GM23338 (cell line): Measurements from ENCODE around the gene NBPF1. TPM values are rescaled to one million over a fixed set of nuclear protein-coding genes. Genes with fewer than 3 reads are reported as not detected.

Source experiments
- ATAC-seq: fragments of 200-7000 bp; cut with Tn5 transposase; 3 replicates; pipeline ENCODE4 v1.9.1; 2020
- DNase-seq: peaks from one replicate; pipeline ENCODE4 v3.0.0-alpha.2; 2015; ENCODE audit warnings: low spot score
- H2AFZ ChIP-seq: fragments of 200-600 bp; sonication (generic); 2 replicates; pipeline ENCODE4 v1.8.0; 2016; ENCODE audit warnings: antibody characterized with exemption, mild to moderate bottlenecking, moderate library complexity
- H3F3A ChIP-seq: fragments of 200-600 bp; sonication (generic); replicated peaks from 2 replicates; pipeline ENCODE4 v1.8.0; 2017; ENCODE audit warnings: antibody characterized with exemption, mixed run types, low read depth
- H3K27ac ChIP-seq: fragments of 200-600 bp; sonication (generic); 2 replicates; pipeline ENCODE4 v1.6.1; 2016; ENCODE audit warnings: low read depth
- H3K27me3 ChIP-seq: fragments of 200-600 bp; sonication (generic); 2 replicates; pipeline ENCODE4 v1.8.0; 2016; ENCODE audit warnings: mild to moderate bottlenecking, mixed run types, moderate library complexity; ENCODE audit not compliant: insufficient read depth
- H3K36me3 ChIP-seq: fragments of 200-600 bp; sonication (generic); 2 replicates; pipeline ENCODE4 v1.8.0; 2016; ENCODE audit warnings: mild to moderate bottlenecking; ENCODE audit not compliant: insufficient read depth
- H3K4me1 ChIP-seq: fragments of 200-600 bp; sonication (generic); 2 replicates; pipeline ENCODE4 v1.8.0; 2016; ENCODE audit warnings: mild to moderate bottlenecking, moderate library complexity; ENCODE audit not compliant: insufficient read depth
- H3K4me2 ChIP-seq: fragments of 200-600 bp; sonication (generic); 2 replicates; pipeline ENCODE4 v1.7.1; 2017; ENCODE audit warnings: mixed run types
- H3K4me3 ChIP-seq: fragments of 200-600 bp; sonication (generic); 2 replicates; pipeline ENCODE4 v1.6.1; 2016; ENCODE audit warnings: mixed run types
- H3K79me2 ChIP-seq: fragments of 200-600 bp; sonication (generic); replicated peaks from 2 replicates; pipeline ENCODE4 v1.8.0; 2017; ENCODE audit warnings: mild to moderate bottlenecking; ENCODE audit not compliant: insufficient read depth
- H3K9me2 ChIP-seq: fragments of 200-600 bp; sonication (generic); 2 replicates; pipeline ENCODE4 v1.8.0; 2017; ENCODE audit not compliant: insufficient read depth
- H4K20me1 ChIP-seq: fragments of 200-600 bp; sonication (generic); replicated peaks from 2 replicates; pipeline ENCODE4 v1.8.0; 2017; ENCODE audit warnings: mild to moderate bottlenecking; ENCODE audit not compliant: insufficient read depth
- H3K27ac Mint-ChIP-seq: 2 replicates; pipeline ENCODE4 v1.8.0; 2020; ENCODE audit warnings: inconsistent platforms, mild to moderate bottlenecking, moderate library complexity, mixed read lengths
- H3K27me3 Mint-ChIP-seq: 3 replicates; pipeline ENCODE4 v1.8.0; 2022; ENCODE audit warnings: low read depth, mild to moderate bottlenecking, moderate library complexity, mixed read lengths, inconsistent platforms; ENCODE audit not compliant: insufficient read depth, poor library complexity
- H3K36me3 Mint-ChIP-seq: 3 replicates; pipeline ENCODE4 v1.8.0; 2021; ENCODE audit warnings: low read depth, mild to moderate bottlenecking, inconsistent platforms, moderate library complexity, mixed read lengths
- H3K4me1 Mint-ChIP-seq: 3 replicates; pipeline ENCODE4 v1.8.0; 2020; ENCODE audit warnings: mild to moderate bottlenecking, inconsistent platforms, mixed read lengths
- H3K4me3 Mint-ChIP-seq: 3 replicates; pipeline ENCODE4 v1.8.0; 2021; ENCODE audit warnings: moderate library complexity, mild to moderate bottlenecking, inconsistent platforms, mixed read lengths
- H3K9me3 Mint-ChIP-seq: 3 replicates; pipeline ENCODE4 v1.8.0; 2020; ENCODE audit warnings: moderate library complexity, mild to moderate bottlenecking, inconsistent platforms, mixed read lengths
- CREB1 ChIP-seq: fragments of 250-450 bp; sonication (Bioruptor Pico); IDR thresholded peaks from 2 replicates; pipeline ENCODE4 v1.5.0; 2020; ENCODE audit warnings: low read depth, mild to moderate bottlenecking, moderate library complexity
- CTCF ChIP-seq, 2 experiments: fragments of 200-600 bp in 1 of 2; sonication (generic) in 1 of 2; conservative IDR thresholded peaks; 2 replicates each; pipeline versions ENCODE4 v1.5.1 to v1.6.1; 2016 to 2017; ENCODE audit warnings: antibody characterized with exemption in 2 of 2, low read depth in 2 of 2, mild to moderate bottlenecking in 2 of 2, moderate library complexity in 1 of 2
- ETS1 ChIP-seq: IDR thresholded peaks from 2 replicates; pipeline ENCODE4 v1.6.1; 2016; ENCODE audit warnings: antibody characterized with exemption
- EZH2 ChIP-seq: fragments of 200-600 bp; sonication (generic); IDR thresholded peaks from one replicate; pipeline ENCODE4 v1.8.0; 2017; ENCODE audit warnings: antibody characterized with exemption, mild to moderate bottlenecking, low read depth; ENCODE audit not compliant: unreplicated experiment
- EZH2phosphoT487 ChIP-seq: fragments of 200-600 bp; sonication (generic); IDR thresholded peaks from one replicate; pipeline ENCODE4 v1.8.1; 2018; ENCODE audit warnings: antibody characterized with exemption; ENCODE audit not compliant: unreplicated experiment
- JUNB ChIP-seq: IDR thresholded peaks from one replicate; pipeline ENCODE4 v1.6.1; 2016; ENCODE audit warnings: antibody characterized with exemption; ENCODE audit not compliant: unreplicated experiment
- NANOG ChIP-seq: IDR thresholded peaks from 2 replicates; pipeline ENCODE4 v1.6.1; 2016; ENCODE audit warnings: antibody characterized with exemption, borderline replicate concordance
- POLR2AphosphoS5 ChIP-seq: IDR thresholded peaks from 2 replicates; pipeline ENCODE4 v1.6.1; 2016; ENCODE audit warnings: antibody characterized with exemption, low read depth
- STAT1 ChIP-seq: IDR thresholded peaks from one replicate; pipeline ENCODE4 v1.6.1; 2016; ENCODE audit warnings: antibody characterized with exemption; ENCODE audit not compliant: unreplicated experiment
- ZNF114 ChIP-seq: fragments of 250-450 bp; sonication (Bioruptor Pico); IDR thresholded peaks from 2 replicates; pipeline ENCODE4 v1.5.0; 2020; ENCODE audit warnings: mild to moderate bottlenecking, moderate library complexity
- ZNF331 ChIP-seq: fragments of 250-450 bp; sonication (Bioruptor Pico); IDR thresholded peaks from 2 replicates; pipeline ENCODE4 v1.5.0; 2020; ENCODE audit warnings: low read depth, mild to moderate bottlenecking, moderate library complexity
- ZNF462 ChIP-seq: fragments of 250-450 bp; sonication (Bioruptor Pico); IDR thresholded peaks from 2 replicates; pipeline ENCODE4 v1.5.0; 2020; ENCODE audit warnings: mild to moderate bottlenecking, moderate library complexity
- polyA plus RNA-seq: library from polyadenylated mRNA; unstranded; fragments of >200 nt; fragmentation: Nextera tagmentation; extraction: Ambion mirVana; gene quantifications from 2 replicates; pipeline ENCODE4 v1.2.1, GENCODE V29; 2016
- total RNA-seq: library from RNA; depleted of rRNA; stranded (reverse); fragments of >200 nt; shearing (Covaris generic); gene quantifications from 2 replicates; pipeline ENCODE4 v1.2.3, GENCODE V29; 2014
- TF ChIP-seq, protein P1 (sequence below): IDR thresholded peaks from one replicate; pipeline ENCODE4 v1.6.1; 2018; ENCODE audit warnings: antibody characterized with exemption; ENCODE audit not compliant: unreplicated experiment

NBPF1 gene
- total and polyA plus RNA-seq, 2 experiments from 2014 or later, result 9.5 to 11.8 TPM

GRCh38 chr1:16625497-16626408 lies 12.4 kb upstream of the NBPF1 start:
- H3K4me1 ChIP-seq, result no peaks in the 10 kb centered on the region
- H3K9me3 Mint-ChIP-seq, result no peaks in the 10 kb centered on the region
- ATAC-seq (no peak), DNase-seq (no peak)
- no peaks in the 10 kb centered on the region for H3K79me2 ChIP-seq
- peaks cover 15% of the 10 kb centered on the region for H4K20me1 ChIP-seq
- H3K4me3 Mint-ChIP-seq, result no peak overlapping the region
- H3K4me3 ChIP-seq, result no peak overlapping the region
- no peak overlapping the region for H3K27ac ChIP-seq
- peaks cover 21% of the 10 kb centered on the region for H3K36me3 ChIP-seq
- H3K27me3 Mint-ChIP-seq, result peaks cover 13% of the 10 kb centered on the region
- H3K4me2 ChIP-seq, result no peak overlapping the region
- no peaks in the 10 kb centered on the region for H3K4me1 Mint-ChIP-seq
- H3K27ac Mint-ChIP-seq, result no peak overlapping the region
- no peak for TF ChIP-seq NANOG
- TF ChIP-seq, protein P1, sequence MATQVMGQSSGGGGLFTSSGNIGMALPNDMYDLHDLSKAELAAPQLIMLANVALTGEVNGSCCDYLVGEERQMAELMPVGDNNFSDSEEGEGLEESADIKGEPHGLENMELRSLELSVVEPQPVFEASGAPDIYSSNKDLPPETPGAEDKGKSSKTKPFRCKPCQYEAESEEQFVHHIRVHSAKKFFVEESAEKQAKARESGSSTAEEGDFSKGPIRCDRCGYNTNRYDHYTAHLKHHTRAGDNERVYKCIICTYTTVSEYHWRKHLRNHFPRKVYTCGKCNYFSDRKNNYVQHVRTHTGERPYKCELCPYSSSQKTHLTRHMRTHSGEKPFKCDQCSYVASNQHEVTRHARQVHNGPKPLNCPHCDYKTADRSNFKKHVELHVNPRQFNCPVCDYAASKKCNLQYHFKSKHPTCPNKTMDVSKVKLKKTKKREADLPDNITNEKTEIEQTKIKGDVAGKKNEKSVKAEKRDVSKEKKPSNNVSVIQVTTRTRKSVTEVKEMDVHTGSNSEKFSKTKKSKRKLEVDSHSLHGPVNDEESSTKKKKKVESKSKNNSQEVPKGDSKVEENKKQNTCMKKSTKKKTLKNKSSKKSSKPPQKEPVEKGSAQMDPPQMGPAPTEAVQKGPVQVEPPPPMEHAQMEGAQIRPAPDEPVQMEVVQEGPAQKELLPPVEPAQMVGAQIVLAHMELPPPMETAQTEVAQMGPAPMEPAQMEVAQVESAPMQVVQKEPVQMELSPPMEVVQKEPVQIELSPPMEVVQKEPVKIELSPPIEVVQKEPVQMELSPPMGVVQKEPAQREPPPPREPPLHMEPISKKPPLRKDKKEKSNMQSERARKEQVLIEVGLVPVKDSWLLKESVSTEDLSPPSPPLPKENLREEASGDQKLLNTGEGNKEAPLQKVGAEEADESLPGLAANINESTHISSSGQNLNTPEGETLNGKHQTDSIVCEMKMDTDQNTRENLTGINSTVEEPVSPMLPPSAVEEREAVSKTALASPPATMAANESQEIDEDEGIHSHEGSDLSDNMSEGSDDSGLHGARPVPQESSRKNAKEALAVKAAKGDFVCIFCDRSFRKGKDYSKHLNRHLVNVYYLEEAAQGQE, result no peak
- TF ChIP-seq CREB1 (CRISPR knock-in tag), result no peak
- no peak for TF ChIP-seq ZNF462
- no peak for TF ChIP-seq ETS1
- no peak for TF ChIP-seq STAT1
- no peak for TF ChIP-seq CTCF (conservative IDR thresholded peaks at IDR 0.05; ENCODE audit: low read depth in 2 of 2)
- no peak for TF ChIP-seq ZNF331 (CRISPR knock-in tag)
- no peak for TF ChIP-seq EZH2
- no peak for TF ChIP-seq POLR2AphosphoS5
- TF ChIP-seq JUNB, result no peak
- TF ChIP-seq ZNF114 (CRISPR knock-in tag), result no peak
- no peak for TF ChIP-seq EZH2phosphoT487
- no peaks in the 10 kb centered on the region for H3K9me2 ChIP-seq
- peaks cover 30% of the 10 kb centered on the region for H3K36me3 Mint-ChIP-seq
- H2AFZ ChIP-seq, result no peak overlapping the region
- no peaks in the 10 kb centered on the region for H3K27me3 ChIP-seq
- peaks cover 5% of the 10 kb centered on the region; the same call in 1 of the 2 replicates for H3F3A ChIP-seq
